Stimulated activated CD4-positive, alpha-beta T cell treated with anti-CD3 and anti-CD28 coated beads, Interleukin-1b, Interleukin-23, amount 100 ng/mL, for 4 hours (primary cell): Measurements from ENCODE around the gene P4HA2.
A peak's percentile ranks its signal among the peaks of the same experiment; 100 is the strongest.

Source experiments
- DNase-seq, 2 donors: peaks; one replicate each; pipeline ENCODE4 v3.0.0-alpha.2; 2020; ENCODE audit warnings: low read depth in 2 of 2

Gene P4HA2

GRCh38 chr5:132264546-132265335, 37.1 kb upstream of the P4HA2 start:
- no peak for DNase-seq

- DNase-seq, result no peak
Observed at GRCh38 chr5:132263548-132264261, 36.1 kb upstream of the P4HA2 start.

GRCh38 chr5:132262882-132263547, 35.4 kb upstream of the P4HA2 start:
- no peak for DNase-seq

- DNase-seq, result no peak
Observed at GRCh38 chr5:132261881-132262845, 34.5 kb upstream of the P4HA2 start.

- DNase-seq, result peak in 1 of 2 donors; percentile 32
Observed at GRCh38 chr5:132260714-132261551, 33.3 kb upstream of the P4HA2 start.

GRCh38 chr5:132260051-132260450, 32.4 kb upstream of the P4HA2 start:
- no peak for DNase-seq

- DNase-seq, result no peak
Observed at GRCh38 chr5:132259069-132259851, 31.6 kb upstream of the P4HA2 start.

GRCh38 chr5:132258102-132259068, 30.7 kb upstream of the P4HA2 start:
- DNase-seq, result no peak

GRCh38 chr5:132257131-132258101, 29.8 kb upstream of the P4HA2 start, which contains the start of gene PDLIM4:
TSS of gene PDLIM4 (plus strand) at chr5:132257696. CDS start at chr5:132257735, 39 bp downstream.
- no peak for DNase-seq

- DNase-seq, result no peak
Observed at GRCh38 chr5:132256783-132257130, 29.1 kb upstream of the P4HA2 start.

- no peak for DNase-seq
Observed at GRCh38 chr5:132256086-132256782, 28.6 kb upstream of the P4HA2 start.

GRCh38 chr5:132254321-132254977, 26.8 kb upstream of the P4HA2 start:
- DNase-seq, result no peak

GRCh38 chr5:132253452-132254320, 26.0 kb upstream of the P4HA2 start:
- DNase-seq, result no peak

- DNase-seq, result no peak
Observed at GRCh38 chr5:132253008-132253441, 25.4 kb upstream of the P4HA2 start.

- DNase-seq, result no peak
Observed at GRCh38 chr5:132251220-132251725, 23.6 kb upstream of the P4HA2 start.
